ENCODE results near the gene PDE4D.
A peak's percentile ranks its signal among the peaks of the same experiment; 100 is the strongest.

Gene PDE4D

GRCh38 chr5:59358005-59358861 lies 535.3 kb downstream of the PDE4D start:
- in situ Hi-C loops (cut with MboI; ENCODE audit: low pct_unique_long_range_greater_than_20kb, low sequenced_read_pairs), result loop anchor here (25.0 kb wide), 1 partner anchor 146 kb away; no protein-coding TSS in a partner anchor
- DNase-seq, result peak; percentile 29

DNA sequence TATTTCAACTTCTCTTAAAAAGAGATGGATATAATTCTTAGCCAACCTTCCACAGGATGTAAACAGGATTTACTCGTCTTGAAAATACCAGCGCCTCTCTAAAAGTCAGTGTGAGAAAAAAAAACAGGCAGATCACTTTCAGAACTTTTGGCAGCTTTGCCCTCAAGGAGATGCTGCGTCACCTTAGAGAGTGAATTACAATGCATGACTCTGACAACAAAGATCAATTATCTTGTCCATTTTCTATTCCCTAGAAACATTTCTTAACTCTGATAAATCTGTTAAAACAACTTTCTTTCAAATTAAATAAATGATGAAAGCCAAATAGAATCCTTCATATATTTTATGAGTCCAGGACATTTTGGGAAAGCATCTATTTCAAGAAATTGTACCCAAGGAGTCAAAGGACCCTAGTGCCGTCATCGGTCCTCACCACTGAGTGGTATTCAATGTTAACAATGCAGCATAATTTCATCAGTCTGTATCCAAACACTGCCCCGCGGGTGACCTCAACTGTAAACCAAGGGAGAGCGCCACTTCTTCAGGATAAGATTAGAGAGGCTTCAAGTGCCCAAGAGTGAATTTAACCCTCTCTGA lies 536.0 kb downstream of the PDE4D start:
- no peak for DNase-seq
- in situ Hi-C loops (cut with MboI; ENCODE audit: low pct_unique_long_range_greater_than_20kb, low sequenced_read_pairs), result loop anchor here (25.0 kb wide), 1 partner anchor 145 kb away; no protein-coding TSS in a partner anchor

DNA sequence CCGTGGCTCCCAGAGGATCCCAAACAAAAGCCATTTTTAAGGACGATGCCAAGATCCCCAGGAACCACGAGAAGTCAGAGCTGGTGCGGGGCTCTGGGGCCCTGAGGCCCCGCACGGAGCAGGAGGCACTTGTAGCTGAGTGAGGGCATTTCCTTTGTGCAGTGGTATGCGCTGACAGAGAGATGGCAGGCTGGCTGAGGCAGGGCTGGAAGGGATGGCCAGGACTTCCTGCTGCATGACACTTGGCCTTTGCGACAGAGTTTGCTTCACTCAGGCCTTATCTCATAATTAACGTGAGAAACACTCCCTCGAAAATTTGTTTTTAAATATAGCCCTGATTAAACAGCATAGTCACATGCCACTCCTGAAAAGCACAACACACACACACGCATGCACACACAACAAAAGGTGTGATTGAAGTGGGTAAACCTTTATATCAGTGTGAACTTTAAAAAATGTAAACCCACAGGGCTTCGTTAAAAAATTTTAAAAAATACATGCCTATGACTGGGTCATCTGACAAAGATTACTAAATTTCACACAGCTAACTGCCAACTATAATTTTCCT lies 536.6 kb downstream of the PDE4D start:
- DNase-seq, result peak; percentile 53
- in situ Hi-C loops (cut with MboI; ENCODE audit: low pct_unique_long_range_greater_than_20kb, low sequenced_read_pairs), result loop anchor here (25.0 kb wide), 1 partner anchor 145 kb away; no protein-coding TSS in a partner anchor

GRCh38 chr5:59354811-59355210 lies 538.7 kb downstream of the PDE4D start:
- no peak for DNase-seq
- in situ Hi-C loops (cut with MboI; ENCODE audit: low pct_unique_long_range_greater_than_20kb, low sequenced_read_pairs), result loop anchor here (25.0 kb wide), 1 partner anchor 143 kb away; no protein-coding TSS in a partner anchor

- in situ Hi-C loops (cut with MboI; ENCODE audit: low pct_unique_long_range_greater_than_20kb, low sequenced_read_pairs), result loop anchor here (25.0 kb wide), 1 partner anchor 142 kb away; no protein-coding TSS in a partner anchor
- no peak for DNase-seq
Observed at GRCh38 chr5:59354274-59354673, 539.3 kb downstream of the PDE4D start.

GRCh38 chr5:59351076-59351794 lies 542.3 kb downstream of the PDE4D start:
- in situ Hi-C loops (cut with MboI; ENCODE audit: low pct_unique_long_range_greater_than_20kb, low sequenced_read_pairs), result loop anchor here (25.0 kb wide), 1 partner anchor 139 kb away; no protein-coding TSS in a partner anchor
- no peak for DNase-seq

GRCh38 chr5:59348189-59348588 lies 545.3 kb downstream of the PDE4D start:
- in situ Hi-C loops (cut with MboI; ENCODE audit: low pct_unique_long_range_greater_than_20kb, low sequenced_read_pairs), result no loop called here
- no peak for DNase-seq

DNA sequence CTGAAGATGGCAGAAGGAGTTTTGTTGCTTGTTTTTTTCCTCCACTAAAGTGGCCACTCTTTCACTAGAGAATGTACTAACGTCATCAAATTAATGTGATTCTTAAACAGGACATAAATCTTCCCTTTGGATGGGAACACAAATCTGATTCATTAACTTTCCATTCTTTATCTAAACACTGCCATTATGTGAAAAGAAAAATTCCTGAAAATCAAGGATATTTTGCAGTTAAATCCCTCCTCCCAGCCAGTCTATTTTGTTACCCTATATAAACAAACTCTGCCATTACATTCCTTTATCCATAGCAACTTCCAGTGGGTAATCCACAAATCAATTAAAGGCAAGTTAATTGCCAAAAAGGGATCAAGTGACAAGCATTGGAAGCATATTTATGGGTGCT lies 546.5 kb downstream of the PDE4D start:
- no peak for DNase-seq
- in situ Hi-C loops (cut with MboI; ENCODE audit: low pct_unique_long_range_greater_than_20kb, low sequenced_read_pairs), result no loop called here

- no peak for DNase-seq
- in situ Hi-C loops (cut with MboI; ENCODE audit: low pct_unique_long_range_greater_than_20kb, low sequenced_read_pairs), result no loop called here
Observed at GRCh38 chr5:59346514-59346913, 547.0 kb downstream of the PDE4D start.

GRCh38 chr5:59342181-59342580 lies 551.3 kb downstream of the PDE4D start:
- DNase-seq, result no peak
- in situ Hi-C loops (cut with MboI; ENCODE audit: low pct_unique_long_range_greater_than_20kb, low sequenced_read_pairs), result no loop called here

DNA sequence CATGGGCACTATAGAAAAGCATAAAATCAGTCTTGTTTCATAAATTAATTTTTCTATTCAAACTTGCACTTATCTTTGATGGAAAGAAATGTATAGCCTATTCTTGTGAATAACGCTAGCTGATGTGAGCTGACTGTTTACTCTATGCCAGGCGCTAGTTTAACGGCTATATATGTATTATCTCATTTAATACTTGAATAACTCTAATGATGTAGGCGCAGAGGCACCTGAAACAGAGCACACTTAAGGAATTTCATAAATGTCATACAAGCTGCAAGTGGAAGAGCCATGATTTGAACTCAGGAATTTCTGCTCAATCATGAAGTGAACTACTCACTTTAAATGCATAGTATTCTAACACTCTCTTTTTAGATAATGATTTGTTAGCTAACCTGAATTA lies 551.8 kb downstream of the PDE4D start:
- in situ Hi-C loops (cut with MboI; ENCODE audit: low pct_unique_long_range_greater_than_20kb, low sequenced_read_pairs), result no loop called here
- DNase-seq, result no peak

GRCh38 chr5:59341155-59341554 lies 552.4 kb downstream of the PDE4D start:
- in situ Hi-C loops (cut with MboI; ENCODE audit: low pct_unique_long_range_greater_than_20kb, low sequenced_read_pairs), result no loop called here
- no peak for DNase-seq

- DNase-seq, result no peak
- in situ Hi-C loops (cut with MboI; ENCODE audit: low pct_unique_long_range_greater_than_20kb, low sequenced_read_pairs), result no loop called here
Observed at GRCh38 chr5:59340637-59341036, 552.9 kb downstream of the PDE4D start.

DNA sequence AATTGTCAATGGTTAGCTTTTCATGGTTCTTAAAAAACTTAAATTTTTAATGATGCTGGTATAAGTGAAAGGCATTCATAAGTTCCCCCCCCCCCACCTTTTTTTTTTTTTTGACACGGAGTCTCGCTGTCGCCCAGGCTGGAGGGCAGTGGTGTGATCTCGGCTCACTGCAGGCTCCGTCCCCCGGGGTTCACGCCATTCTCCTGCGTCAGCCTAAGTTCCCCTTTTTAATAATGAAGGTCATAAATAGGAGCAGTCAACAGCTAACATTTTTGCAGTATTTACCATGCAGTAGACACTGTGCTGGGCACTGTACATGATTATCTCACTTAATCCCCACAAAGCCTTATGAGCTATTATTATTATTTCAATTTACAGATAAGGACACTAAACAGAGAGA lies 556.3 kb downstream of the PDE4D start:
- in situ Hi-C loops (cut with MboI; ENCODE audit: low pct_unique_long_range_greater_than_20kb, low sequenced_read_pairs), result no loop called here
- DNase-seq, result no peak

GRCh38 chr5:59335544-59335943 lies 558.0 kb downstream of the PDE4D start:
- no peak for DNase-seq
- in situ Hi-C loops (cut with MboI; ENCODE audit: low pct_unique_long_range_greater_than_20kb, low sequenced_read_pairs), result no loop called here

GRCh38 chr5:59333416-59333815 lies 560.1 kb downstream of the PDE4D start:
- in situ Hi-C loops (cut with MboI; ENCODE audit: low pct_unique_long_range_greater_than_20kb, low sequenced_read_pairs), result no loop called here
- DNase-seq, result no peak

DNA sequence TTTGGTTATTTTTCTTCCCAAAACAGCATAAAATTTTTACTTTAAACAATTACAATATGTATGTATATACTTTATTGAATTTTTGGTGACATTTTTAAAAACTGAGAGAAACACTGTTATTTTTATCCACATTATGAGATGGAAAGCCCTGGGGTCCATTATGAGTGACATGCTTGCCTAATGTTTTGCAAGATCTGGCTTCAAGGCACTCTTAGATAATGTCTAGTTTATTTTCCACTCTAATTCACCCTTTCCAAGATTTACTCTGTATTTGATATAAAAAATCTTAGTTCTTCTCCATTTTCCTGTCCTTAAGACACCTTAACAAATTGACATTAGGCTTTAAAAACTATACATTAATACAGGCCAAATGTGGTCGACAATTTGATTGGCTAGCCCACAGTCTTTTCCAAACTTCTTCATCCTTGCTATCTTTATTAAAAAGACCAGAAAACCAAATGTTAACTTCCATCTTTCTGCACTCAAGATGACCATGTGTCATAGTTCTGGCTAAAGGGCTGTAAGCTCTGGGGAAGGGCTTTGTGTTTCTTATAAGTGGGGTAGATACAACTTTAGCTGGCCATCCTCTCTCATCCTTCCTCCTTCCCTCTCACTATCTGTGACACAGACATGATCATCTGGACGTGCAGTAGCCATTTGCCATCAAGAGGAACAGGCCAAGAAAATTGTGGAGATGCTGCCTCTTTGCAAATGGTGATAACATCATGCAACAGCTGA lies 561.1 kb downstream of the PDE4D start:
- DNase-seq, result no peak
- in situ Hi-C loops (cut with MboI; ENCODE audit: low pct_unique_long_range_greater_than_20kb, low sequenced_read_pairs), result no loop called here

DNA sequence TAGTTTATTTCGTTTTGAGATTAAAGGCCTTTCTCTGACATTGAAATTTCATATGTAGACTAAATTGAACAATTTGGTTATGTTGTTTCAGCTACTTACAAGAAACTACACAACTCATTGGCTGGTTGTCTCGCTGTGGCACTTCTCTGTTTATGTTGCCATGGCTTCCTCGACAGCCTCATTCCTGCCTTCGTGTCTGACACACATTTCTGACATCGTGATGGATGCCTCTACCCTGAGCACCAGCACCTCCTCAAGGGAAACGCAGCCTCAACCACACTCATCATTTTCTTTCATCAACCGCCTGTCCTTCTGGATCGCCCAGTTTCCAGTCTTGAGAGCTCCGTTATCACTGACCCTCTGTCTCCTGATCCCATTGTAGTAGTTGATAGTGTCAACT lies 562.8 kb downstream of the PDE4D start:
- in situ Hi-C loops (cut with MboI; ENCODE audit: low pct_unique_long_range_greater_than_20kb, low sequenced_read_pairs), result no loop called here
- no peak for DNase-seq
